ENCODE results near the gene GPR26. TPM values are rescaled to one million over a fixed set of nuclear protein-coding genes. Genes with fewer than 3 reads are reported as not detected.

Gene GPR26
- total and polyA plus RNA-seq, 2 experiments from 2014 or later = not detected

GRCh38 chr10:123637326-123637880 is 28.8 kb upstream of the GPR26 start:
- DNase-seq (ENCODE audit: low spot score) = peak; percentile 16
- TF ChIP-seq EZH2 (IDR thresholded peaks at IDR 0.05; ENCODE audit: borderline replicate concordance) (no peak), EZH2phosphoT487 (IDR thresholded peaks at IDR 0.05; ENCODE audit: low read depth, severe bottlenecking, unreplicated experiment) (no peak)
- TF ChIP-seq, protein P1, sequence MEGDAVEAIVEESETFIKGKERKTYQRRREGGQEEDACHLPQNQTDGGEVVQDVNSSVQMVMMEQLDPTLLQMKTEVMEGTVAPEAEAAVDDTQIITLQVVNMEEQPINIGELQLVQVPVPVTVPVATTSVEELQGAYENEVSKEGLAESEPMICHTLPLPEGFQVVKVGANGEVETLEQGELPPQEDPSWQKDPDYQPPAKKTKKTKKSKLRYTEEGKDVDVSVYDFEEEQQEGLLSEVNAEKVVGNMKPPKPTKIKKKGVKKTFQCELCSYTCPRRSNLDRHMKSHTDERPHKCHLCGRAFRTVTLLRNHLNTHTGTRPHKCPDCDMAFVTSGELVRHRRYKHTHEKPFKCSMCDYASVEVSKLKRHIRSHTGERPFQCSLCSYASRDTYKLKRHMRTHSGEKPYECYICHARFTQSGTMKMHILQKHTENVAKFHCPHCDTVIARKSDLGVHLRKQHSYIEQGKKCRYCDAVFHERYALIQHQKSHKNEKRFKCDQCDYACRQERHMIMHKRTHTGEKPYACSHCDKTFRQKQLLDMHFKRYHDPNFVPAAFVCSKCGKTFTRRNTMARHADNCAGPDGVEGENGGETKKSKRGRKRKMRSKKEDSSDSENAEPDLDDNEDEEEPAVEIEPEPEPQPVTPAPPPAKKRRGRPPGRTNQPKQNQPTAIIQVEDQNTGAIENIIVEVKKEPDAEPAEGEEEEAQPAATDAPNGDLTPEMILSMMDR (IDR thresholded peaks at IDR 0.05; ENCODE audit: poor library complexity) = no peak
- Histone ChIP-seq H3K27ac (no peak overlapping the region), H3K4me3 (no peak overlapping the region), H4K20me1 (ENCODE audit: insufficient read depth, poor library complexity, severe bottlenecking) (no peaks in the 10 kb centered on the region), H3K9me3 (ENCODE audit: low read depth) (no peaks in the 10 kb centered on the region), H3K36me3 (replicated peaks; ENCODE audit: insufficient read depth, low read depth) (no peaks in the 10 kb centered on the region), H2AFZ (no peak overlapping the region), H3K4me1 (ENCODE audit: insufficient read depth) (no peaks in the 10 kb centered on the region), H3K27me3 (no peaks in the 10 kb centered on the region), H3K9me2 (replicated peaks; ENCODE audit: insufficient read depth) (no peaks in the 10 kb centered on the region), H3K79me2 (no peaks in the 10 kb centered on the region), H3K4me2 (no peak overlapping the region)
- WGBS (ENCODE audit: low lambda C conversion rate, missing lambda C conversion rate) = 81% methylated on average over 6 of the region's 6 CpGs

- H3K27ac ChIP-seq = no peak overlapping the region
- H3K27me3 ChIP-seq = no peaks in the 10 kb centered on the region
- H3K9me2 ChIP-seq (replicated peaks; ENCODE audit: insufficient read depth) = no peaks in the 10 kb centered on the region
- H3K79me2 ChIP-seq = no peaks in the 10 kb centered on the region
- H3K4me1 ChIP-seq (ENCODE audit: insufficient read depth) = no peaks in the 10 kb centered on the region
- H2AFZ ChIP-seq = no peak overlapping the region
- 88% methylated on average over 3 of the region's 3 CpGs for WGBS (ENCODE audit: low lambda C conversion rate, missing lambda C conversion rate)
- H3K36me3 ChIP-seq (replicated peaks; ENCODE audit: insufficient read depth, low read depth) = no peaks in the 10 kb centered on the region
- H3K4me2 ChIP-seq = no peak overlapping the region
- H3K9me3 ChIP-seq (ENCODE audit: low read depth) = no peaks in the 10 kb centered on the region
- no peak overlapping the region for H3K4me3 ChIP-seq
- TF ChIP-seq EZH2phosphoT487 (IDR thresholded peaks at IDR 0.05; ENCODE audit: low read depth, severe bottlenecking, unreplicated experiment) = no peak
- TF ChIP-seq EZH2 (IDR thresholded peaks at IDR 0.05; ENCODE audit: borderline replicate concordance) = no peak
- TF ChIP-seq, protein P1 (IDR thresholded peaks at IDR 0.05; ENCODE audit: poor library complexity) = no peak
- no peak for DNase-seq (ENCODE audit: low spot score)
- H4K20me1 ChIP-seq (ENCODE audit: insufficient read depth, poor library complexity, severe bottlenecking) = no peaks in the 10 kb centered on the region
Measured at GRCh38 chr10:123639131-123639530, 27.0 kb upstream of the GPR26 start.

DNA sequence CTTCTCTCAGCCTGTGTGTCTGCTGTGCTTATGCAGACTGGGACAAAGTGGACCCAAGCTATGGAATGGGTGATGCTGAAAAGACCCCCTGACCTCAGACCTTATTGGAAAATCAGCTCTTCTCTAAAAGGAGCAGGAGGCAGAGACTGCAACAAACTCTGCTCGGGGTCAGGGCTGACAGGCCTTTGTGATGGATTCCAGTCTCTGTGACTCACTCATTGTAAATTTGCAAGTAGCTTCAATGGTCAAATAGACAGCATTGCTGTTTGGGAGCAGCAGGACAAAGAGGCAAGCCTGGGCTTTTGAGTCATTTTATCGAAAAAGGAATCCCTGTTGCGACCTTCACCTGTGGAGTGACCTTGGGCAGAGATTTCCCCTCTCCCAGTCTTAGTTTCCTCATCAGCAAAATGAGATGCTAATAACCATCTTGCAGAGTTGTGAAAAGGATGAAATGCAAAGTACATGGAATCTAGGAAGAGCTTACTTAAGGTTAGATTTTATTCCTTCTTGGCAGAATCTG is 26.1 kb upstream of the GPR26 start:
- no peaks in the 10 kb centered on the region for H3K9me3 ChIP-seq (ENCODE audit: low read depth)
- DNase-seq (ENCODE audit: low spot score) = no peak
- no peak overlapping the region for H3K4me2 ChIP-seq
- no peak overlapping the region for H3K27ac ChIP-seq
- no peaks in the 10 kb centered on the region for H4K20me1 ChIP-seq (ENCODE audit: insufficient read depth, poor library complexity, severe bottlenecking)
- H3K4me3 ChIP-seq = no peak overlapping the region
- WGBS (ENCODE audit: low lambda C conversion rate, missing lambda C conversion rate) = 8% methylated on average over 3 of the region's 3 CpGs
- H3K79me2 ChIP-seq = no peaks in the 10 kb centered on the region
- no peaks in the 10 kb centered on the region for H3K4me1 ChIP-seq (ENCODE audit: insufficient read depth)
- H3K27me3 ChIP-seq = no peaks in the 10 kb centered on the region
- TF ChIP-seq EZH2phosphoT487 (IDR thresholded peaks at IDR 0.05; ENCODE audit: low read depth, severe bottlenecking, unreplicated experiment) = no peak
- no peak for TF ChIP-seq EZH2 (IDR thresholded peaks at IDR 0.05; ENCODE audit: borderline replicate concordance)
- TF ChIP-seq, protein P1 (IDR thresholded peaks at IDR 0.05; ENCODE audit: poor library complexity) = no peak
- no peaks in the 10 kb centered on the region for H3K36me3 ChIP-seq (replicated peaks; ENCODE audit: insufficient read depth, low read depth)
- no peak overlapping the region for H2AFZ ChIP-seq
- H3K9me2 ChIP-seq (replicated peaks; ENCODE audit: insufficient read depth) = no peaks in the 10 kb centered on the region
